ENCODE measurements around the gene FAM13C.

DNA sequence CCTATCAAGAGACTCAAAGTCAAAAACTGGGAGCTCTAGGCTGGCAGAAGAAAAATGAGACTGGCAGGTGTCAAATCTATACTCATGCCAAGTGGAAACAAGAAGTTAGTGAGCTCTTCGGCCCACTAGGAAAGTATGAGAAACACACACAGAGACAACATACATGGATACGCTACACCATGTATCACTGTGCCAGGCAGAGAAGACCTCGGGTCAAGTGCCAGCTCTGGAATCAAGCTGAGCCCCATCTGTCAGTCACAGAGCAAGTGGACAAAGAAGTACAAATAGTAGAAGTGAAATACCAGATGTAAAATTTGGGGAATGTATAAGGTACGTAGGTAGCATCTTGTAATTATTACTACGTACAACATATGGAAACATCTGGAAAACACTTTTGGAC is 62.4 kb downstream of the FAM13C start:
- TF ChIP-seq, protein P1, sequence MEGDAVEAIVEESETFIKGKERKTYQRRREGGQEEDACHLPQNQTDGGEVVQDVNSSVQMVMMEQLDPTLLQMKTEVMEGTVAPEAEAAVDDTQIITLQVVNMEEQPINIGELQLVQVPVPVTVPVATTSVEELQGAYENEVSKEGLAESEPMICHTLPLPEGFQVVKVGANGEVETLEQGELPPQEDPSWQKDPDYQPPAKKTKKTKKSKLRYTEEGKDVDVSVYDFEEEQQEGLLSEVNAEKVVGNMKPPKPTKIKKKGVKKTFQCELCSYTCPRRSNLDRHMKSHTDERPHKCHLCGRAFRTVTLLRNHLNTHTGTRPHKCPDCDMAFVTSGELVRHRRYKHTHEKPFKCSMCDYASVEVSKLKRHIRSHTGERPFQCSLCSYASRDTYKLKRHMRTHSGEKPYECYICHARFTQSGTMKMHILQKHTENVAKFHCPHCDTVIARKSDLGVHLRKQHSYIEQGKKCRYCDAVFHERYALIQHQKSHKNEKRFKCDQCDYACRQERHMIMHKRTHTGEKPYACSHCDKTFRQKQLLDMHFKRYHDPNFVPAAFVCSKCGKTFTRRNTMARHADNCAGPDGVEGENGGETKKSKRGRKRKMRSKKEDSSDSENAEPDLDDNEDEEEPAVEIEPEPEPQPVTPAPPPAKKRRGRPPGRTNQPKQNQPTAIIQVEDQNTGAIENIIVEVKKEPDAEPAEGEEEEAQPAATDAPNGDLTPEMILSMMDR (IDR thresholded peaks at IDR 0.05 in 8 of 11, conservative IDR thresholded peaks at IDR 0.05 in 3 of 11): no peak
- TF ChIP-seq POLR2AphosphoS5 (IDR thresholded peaks at IDR 0.05): no peak

Data from spleen (tissue), 7 donors.